ENCODE measurements around the gene STAU1. TPM values are rescaled to one million over a fixed set of nuclear protein-coding genes. Genes with fewer than 3 reads are reported as not detected.
A peak's percentile ranks its signal among the peaks of the same experiment; 100 is the strongest.
"Not testable (repeated sequence)": the region's sequence is repeated elsewhere in the genome, so short reads cannot be mapped to it uniquely, and the experiment has no call there.

Gene STAU1
- total RNA-seq, 1 donor from 2014 or later: 38.0 TPM

GRCh38 chr20:49123982-49124381 is 64.2 kb downstream of the STAU1 start:
- DNase-seq (ENCODE audit: low read depth in 2 of 2): no peak

GRCh38 chr20:49122920-49123319 is 65.2 kb downstream of the STAU1 start:
- no peak for DNase-seq (ENCODE audit: low read depth in 2 of 2)

DNA sequence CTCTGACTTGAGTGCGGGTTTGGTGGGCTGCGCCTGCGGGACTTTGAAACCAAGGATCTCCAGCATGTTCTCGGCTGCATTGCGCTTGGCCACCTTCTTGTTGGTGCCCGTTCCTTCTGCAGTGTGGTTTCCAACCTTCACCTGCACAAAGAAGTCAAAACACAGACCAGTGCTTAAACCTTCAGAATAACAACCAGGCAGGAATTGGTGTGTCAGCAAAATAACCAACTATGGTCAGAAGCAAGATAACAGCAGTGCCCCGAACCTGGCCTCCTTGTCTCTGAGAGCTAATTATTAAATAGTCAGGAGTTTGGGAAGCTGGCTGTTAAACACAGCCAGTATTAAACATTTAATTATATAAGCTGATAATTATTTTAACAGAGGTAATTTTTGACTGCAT is 68.1 kb downstream of the STAU1 start:
- DNase-seq (ENCODE audit: low read depth in 2 of 2): no peak

DNA sequence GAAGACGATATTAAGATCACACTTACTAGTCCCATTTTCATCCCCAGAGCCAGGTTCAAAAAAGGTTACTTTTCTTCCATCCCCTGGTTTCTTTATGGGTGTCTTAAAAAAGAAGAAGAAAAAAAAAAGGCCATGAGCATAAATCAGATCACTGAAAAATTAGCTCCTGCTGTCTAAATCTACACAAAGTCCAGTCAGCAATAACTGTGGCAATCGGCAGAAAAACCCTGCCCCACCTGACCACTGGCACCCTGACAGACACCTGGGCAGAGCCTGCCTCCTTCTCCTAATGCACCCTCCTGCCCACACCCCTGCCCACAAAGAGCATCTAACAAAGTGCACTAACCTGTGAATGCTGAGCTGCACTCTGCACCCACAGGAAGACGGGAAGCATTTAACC is 69.8 kb downstream of the STAU1 start:
- DNase-seq (ENCODE audit: low read depth in 2 of 2): no peak

GRCh38 chr20:49115564-49115963 is 72.6 kb downstream of the STAU1 start:
- DNase-seq (ENCODE audit: low read depth in 2 of 2): no peak

DNA sequence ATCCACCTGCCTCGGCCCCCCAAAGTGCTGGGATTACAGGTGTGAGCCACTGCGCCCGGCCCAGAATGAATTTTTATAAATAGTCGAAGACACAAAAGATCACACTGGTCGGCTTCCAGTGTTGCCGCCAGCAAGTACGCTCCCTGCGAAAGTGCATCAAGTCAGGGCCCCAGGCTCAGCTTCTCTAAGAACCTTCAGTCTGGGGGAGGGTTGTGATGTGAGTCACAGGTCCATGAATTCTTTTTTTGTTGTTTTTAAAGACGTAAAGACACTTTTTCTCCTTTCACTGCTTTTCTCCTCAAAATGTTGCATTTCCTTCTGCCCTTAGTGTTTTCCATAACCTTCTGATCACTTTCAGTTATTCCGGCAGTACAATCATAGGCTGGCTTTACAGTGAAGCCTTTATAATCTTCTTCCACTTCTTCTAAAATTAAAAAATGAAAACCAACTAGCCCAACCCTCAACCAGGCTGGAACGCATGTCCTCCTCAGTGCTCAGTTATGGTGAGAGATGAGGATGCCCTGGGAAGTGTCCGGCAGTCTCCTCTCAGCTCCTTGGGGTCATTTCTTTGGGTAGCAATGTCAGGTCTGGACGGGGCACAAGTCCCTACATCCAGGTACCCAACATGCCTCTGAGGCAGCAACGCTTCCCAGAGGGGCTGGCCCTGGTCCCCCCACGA is 75.4 kb downstream of the STAU1 start:
- DNase-seq (ENCODE audit: low read depth in 2 of 2): no peak

- DNase-seq (ENCODE audit: low read depth in 2 of 2): no peak
These were observed 77.1 kb downstream of the STAU1 start for GRCh38 chr20:49110767-49111694.

DNA sequence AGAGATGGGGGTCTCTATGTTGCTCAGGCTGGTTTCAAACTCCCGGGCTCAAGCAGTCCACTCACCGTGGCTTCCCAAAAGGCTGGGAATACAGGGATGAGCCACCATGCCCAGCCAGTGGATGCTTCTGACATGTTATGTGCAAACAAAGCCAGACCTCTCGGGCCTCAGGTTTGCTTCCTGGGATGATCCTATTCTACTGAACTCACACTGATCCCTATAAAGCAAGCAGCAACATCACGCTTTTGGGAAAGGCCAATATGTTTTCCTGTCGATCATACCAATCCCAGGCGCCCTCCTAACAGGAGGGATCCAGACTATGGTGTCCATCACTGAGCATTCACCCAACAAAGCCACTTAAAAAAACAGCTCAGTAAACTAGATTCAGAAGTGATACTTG is 81.8 kb downstream of the STAU1 start:
- no peak for DNase-seq (ENCODE audit: low read depth in 2 of 2)

DNA sequence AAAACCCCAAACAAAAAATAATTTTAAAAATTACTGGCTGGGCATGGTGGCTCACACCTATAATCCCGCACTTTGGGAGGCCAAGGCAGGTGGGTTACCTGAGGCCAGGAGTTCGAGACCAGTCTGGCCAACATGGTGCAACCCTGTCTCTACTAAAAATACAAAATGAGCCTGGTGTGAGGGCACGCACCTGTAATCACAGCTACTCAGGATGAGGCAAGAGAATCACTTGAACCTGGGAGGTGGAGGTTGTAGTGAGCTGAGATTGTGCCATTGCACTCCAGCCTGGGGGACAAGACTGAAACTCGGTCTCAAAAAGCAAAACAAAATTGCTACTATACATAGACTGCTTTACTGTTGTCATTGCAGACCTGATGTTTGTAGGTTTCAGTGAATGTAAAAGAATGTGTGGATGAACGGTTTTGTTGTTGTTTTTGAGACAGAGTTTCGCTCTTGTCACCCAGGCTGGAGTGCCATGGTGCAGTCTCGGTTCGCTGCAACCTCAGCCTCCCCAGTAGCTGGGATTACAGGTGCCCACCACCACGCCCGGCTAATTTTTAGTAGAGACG is 83.1 kb downstream of the STAU1 start:
- not testable (repeated sequence) for DNase-seq (ENCODE audit: low read depth in 2 of 2)

GRCh38 chr20:49104365-49104648 is 83.8 kb downstream of the STAU1 start:
- no peak for DNase-seq (ENCODE audit: low read depth in 2 of 2)

- no peak for DNase-seq (ENCODE audit: low read depth in 2 of 2)
These were observed 84.3 kb downstream of the STAU1 start for GRCh38 chr20:49103647-49104364.

DNA sequence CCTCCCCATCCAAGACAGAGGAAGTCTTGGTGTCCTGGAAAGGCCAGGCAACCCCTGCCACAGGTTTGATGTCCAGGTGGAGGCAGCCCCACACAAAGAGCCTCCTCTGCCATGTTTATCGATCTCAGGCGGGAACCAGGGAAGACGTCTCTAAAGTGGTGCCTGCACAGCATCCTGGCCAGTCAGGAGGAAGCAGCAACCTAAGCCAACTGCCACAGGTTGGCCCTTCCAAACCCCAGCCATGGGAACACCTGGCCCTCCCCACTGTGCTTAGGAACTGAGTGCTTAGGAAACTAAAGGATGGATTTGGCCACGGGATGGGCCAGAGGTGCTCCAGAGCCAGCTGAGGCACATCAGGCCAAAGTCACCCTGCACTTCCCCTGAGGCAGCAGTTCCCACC is 85.1 kb downstream of the STAU1 start:
- no peak for DNase-seq (ENCODE audit: low read depth in 2 of 2)

- no peak for DNase-seq (ENCODE audit: low read depth in 2 of 2)
These were observed 87.2 kb downstream of the STAU1 start for GRCh38 chr20:49100972-49101371.

- DNase-seq (ENCODE audit: low read depth in 2 of 2): not testable (repeated sequence)
These were observed 87.8 kb downstream of the STAU1 start for GRCh38 chr20:49100292-49100691.

DNA sequence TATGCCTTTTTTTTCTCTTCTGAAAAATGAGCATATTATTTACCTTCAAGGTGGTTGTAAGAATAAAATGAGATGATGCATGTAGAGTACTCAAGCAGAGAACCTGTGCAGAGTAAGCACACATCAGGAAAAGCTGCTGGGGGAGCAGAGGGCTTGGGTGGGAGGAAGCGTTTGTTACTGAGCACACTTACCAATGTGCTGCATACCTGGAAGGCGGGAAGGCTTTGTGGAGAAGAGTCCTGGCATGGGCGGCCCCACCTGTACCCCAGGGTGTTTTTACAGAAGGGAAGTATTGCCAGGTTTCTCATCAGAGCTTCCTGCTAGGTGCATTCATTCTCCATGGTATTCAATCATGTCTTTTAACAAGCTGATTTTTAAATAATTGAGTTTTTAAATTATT is 89.1 kb downstream of the STAU1 start:
- DNase-seq (ENCODE audit: low read depth in 2 of 2): no peak

DNA sequence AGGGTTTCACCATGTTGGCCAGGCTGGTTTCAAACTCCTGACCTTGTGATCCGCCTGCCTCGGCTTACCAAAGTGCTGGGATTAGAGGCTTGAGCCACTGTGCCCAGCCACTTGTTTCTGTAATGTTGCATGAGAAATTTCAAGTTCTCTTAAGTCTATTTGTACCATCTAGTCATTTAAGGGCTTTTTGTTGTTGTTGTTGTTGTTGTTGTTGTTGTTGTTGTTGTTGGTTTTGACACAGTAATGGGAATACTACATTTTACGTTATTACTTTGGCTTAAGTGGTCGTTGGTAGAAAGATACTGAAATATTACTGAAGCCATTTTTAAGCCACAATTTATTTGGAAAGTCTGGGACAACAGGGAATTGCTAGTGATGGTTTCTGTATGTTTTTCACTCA is 90.0 kb downstream of the STAU1 start:
- DNase-seq (ENCODE audit: low read depth in 2 of 2): no peak

DNA sequence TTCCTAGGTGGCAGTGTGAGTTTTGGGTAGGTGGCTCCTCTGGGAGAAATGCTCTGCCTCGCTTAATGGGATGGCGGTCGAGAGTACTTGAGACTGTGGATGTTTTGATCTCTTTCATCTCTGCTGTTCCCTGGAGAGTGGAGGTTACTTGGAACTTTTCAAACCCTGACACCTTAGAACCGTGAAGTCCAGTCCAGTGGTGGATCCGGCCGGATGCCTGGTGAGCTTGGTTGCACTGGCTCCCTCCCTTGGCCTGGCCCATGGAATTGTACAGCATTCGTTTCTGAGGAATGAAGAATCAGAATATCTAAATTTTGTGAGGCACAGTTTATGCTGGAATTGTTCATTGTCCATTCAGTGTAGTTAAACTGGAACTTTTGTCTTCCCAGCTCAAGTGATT is 91.0 kb downstream of the STAU1 start:
- no peak for DNase-seq (ENCODE audit: low read depth in 2 of 2)

DNA sequence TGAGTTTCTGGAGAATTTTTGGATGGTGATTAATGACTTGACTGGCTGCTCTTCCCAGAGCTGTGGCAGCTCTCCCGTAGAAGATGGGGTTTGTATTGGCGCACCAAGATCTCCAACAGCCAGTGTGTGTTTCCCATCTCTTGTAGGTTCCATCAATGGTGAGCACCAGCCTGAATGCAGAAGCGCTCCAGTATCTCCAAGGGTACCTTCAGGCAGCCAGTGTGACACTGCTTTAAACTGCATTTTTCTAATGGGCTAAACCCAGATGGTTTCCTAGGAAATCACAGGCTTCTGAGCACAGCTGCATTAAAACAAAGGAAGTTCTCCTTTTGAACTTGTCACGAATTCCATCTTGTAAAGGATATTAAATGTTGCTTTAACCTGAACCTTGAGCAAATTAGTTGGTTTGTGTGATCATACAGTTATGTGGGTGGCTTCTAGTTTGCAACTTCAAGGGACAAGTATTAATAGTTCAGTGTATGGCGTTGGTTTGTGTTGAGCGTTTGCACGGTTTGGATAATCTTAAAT is 91.9 kb downstream of the STAU1 start:
- peak in 1 of 2 donors; percentile 51 for DNase-seq (ENCODE audit: low read depth in 2 of 2)

- no peak for DNase-seq (ENCODE audit: low read depth in 2 of 2)
These were observed 96.4 kb downstream of the STAU1 start for GRCh38 chr20:49091762-49092161.

DNA sequence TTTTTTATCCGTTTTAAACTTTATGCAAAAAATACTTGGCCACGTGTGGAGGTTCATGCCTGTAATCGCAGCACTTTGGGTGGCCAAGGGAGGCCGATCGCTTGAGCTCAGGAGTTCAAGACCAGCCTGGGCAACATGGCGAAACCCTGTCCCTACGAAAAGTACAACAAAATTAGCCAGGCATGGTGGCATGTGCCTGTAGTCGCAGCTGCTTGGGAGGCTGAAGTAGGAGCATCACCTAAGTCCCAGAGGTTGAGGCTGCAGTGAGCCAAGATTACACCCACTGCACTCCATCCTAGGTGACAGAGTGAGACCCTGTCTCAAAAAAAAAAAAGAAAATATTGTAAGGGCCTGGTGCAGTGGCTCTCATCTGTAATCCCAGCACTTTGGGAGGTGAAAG is 97.0 kb downstream of the STAU1 start:
- DNase-seq (ENCODE audit: low read depth in 2 of 2): no peak

- not testable (repeated sequence) for DNase-seq (ENCODE audit: low read depth in 2 of 2)
These were observed 105.8 kb downstream of the STAU1 start for GRCh38 chr20:49082295-49082694.

- no peak for DNase-seq (ENCODE audit: low read depth in 2 of 2)
These were observed 109.8 kb downstream of the STAU1 start for GRCh38 chr20:49078310-49078709.

All from dermis microvascular lymphatic vessel endothelial cell (primary cell).